Measurements from ENCODE around the gene DYNC1LI2.

DNA sequence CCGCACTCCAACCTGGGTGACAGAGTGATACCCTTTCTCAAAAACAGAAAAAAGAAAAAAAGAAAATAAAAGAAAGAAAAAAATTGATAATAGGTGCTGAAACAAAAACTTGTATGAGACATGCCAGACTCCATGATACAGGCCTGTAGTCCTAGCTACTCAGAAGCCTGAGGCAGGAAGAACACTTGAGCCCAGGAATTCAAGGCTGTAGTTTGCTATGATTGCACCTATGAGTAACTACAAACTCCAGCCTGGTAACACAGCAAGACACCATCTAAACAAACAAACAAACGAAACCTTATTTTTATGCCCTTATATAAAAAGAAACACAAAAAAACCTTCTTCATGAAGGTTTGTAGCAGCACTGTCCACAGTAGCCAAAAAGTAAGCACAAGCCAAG lies 49.9 kb downstream of the DYNC1LI2 start:
- no peak for TF ChIP-seq ASH2L (IDR thresholded peaks at IDR 0.05; ENCODE audit: borderline replicate concordance, low read depth)
- no peak for TF ChIP-seq RAD51 (IDR thresholded peaks at IDR 0.05)
- TF ChIP-seq POLR2A (IDR thresholded peaks at IDR 0.05; ENCODE audit: low read depth, low read length) = no peak
- TF ChIP-seq ATF7 (IDR thresholded peaks at IDR 0.05; ENCODE audit: low read depth) = no peak
- TF ChIP-seq HDAC6 (IDR thresholded peaks at IDR 0.05; ENCODE audit: unreplicated experiment) = no peak
- TF ChIP-seq EZH2 (IDR thresholded peaks at IDR 0.05; ENCODE audit: borderline replicate concordance, control insufficient read depth, low read depth, low read length) = no peak
